Tibial nerve (tissue), 4 donors: ENCODE data around the gene IL20RA.

ENCODE experiments used
- EP300 ChIP-seq, 2 donors: sonication (generic); formaldehyde crosslinking; IDR thresholded peaks; one replicate each; pipeline ENCODE4 v1.6.1; 2017; ENCODE audit warnings: antibody characterized with exemption in 2 of 2, mild to moderate bottlenecking in 1 of 2
- POLR2A ChIP-seq, 2 donors: fragments of 450-650 bp; IDR thresholded peaks; one replicate each; pipeline ENCODE4 v1.6.1; 2017; ENCODE audit warnings: antibody characterized with exemption in 2 of 2, mild to moderate bottlenecking in 2 of 2, moderate library complexity in 2 of 2
- TF ChIP-seq, protein P1 (sequence below), 5 experiments: fragments of 200-600 bp in 3 of 5; fragments of 450-650 bp in 2 of 5; sonication (generic) in 3 of 5; IDR thresholded peaks; one replicate each; pipeline ENCODE4 v1.5.1; 2016 to 2019; ENCODE audit warnings: antibody characterized with exemption in 5 of 5, mild to moderate bottlenecking in 3 of 5, moderate library complexity in 2 of 5

DNA sequence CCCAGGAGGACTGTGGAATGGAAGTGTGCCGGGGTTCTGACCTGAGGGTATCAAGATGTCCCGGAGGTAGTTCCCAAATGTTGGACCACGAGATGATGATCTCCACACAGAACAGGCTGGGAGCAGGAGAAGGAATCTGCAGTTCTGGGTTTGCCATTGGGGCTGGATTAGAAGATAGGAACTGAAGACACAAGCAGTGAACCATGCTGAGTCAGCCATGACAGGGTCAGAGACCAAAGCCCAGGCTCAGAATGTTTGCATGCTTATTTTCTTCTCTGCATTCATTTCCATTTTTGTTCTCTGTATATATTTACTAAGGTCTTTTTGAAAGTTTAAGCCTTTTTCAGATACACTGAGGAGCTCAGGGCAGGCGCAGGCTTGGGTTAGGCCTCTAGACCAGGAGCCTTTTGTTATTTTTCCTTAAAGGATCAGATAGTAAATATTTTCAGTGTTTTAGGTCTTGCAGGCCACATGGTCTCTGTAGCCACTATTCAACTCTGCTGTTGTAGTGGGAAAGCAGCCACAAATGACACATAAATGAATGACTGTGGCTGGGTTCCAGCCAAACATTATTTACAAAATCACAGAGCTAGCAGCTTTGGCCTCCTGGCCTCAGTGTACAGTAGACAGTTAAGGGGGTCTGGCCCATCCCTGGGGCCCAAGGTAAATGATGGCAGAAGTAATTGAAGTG, 94.2 kb downstream of the IL20RA start:
- TF ChIP-seq, protein P1, sequence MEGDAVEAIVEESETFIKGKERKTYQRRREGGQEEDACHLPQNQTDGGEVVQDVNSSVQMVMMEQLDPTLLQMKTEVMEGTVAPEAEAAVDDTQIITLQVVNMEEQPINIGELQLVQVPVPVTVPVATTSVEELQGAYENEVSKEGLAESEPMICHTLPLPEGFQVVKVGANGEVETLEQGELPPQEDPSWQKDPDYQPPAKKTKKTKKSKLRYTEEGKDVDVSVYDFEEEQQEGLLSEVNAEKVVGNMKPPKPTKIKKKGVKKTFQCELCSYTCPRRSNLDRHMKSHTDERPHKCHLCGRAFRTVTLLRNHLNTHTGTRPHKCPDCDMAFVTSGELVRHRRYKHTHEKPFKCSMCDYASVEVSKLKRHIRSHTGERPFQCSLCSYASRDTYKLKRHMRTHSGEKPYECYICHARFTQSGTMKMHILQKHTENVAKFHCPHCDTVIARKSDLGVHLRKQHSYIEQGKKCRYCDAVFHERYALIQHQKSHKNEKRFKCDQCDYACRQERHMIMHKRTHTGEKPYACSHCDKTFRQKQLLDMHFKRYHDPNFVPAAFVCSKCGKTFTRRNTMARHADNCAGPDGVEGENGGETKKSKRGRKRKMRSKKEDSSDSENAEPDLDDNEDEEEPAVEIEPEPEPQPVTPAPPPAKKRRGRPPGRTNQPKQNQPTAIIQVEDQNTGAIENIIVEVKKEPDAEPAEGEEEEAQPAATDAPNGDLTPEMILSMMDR (IDR thresholded peaks at IDR 0.05), result no peak
- TF ChIP-seq EP300 (IDR thresholded peaks at IDR 0.05) (no peak), POLR2A (IDR thresholded peaks at IDR 0.05) (no peak)
